HT-29 (cell line): Measurements from ENCODE around the gene TCF12. TPM values are rescaled to one million over a fixed set of nuclear protein-coding genes. Genes with fewer than 3 reads are reported as not detected.

Source experiments
- DNase-seq: peaks from one replicate; pipeline ENCODE4 v3.0.0-alpha.2; 2015; ENCODE audit warnings: low spot score
- total RNA-seq: library from RNA; depleted of rRNA; stranded (reverse); fragments of >200 nt; shearing (Covaris generic); gene quantifications from 2 replicates; pipeline ENCODE4 v1.2.3, GENCODE V29; 2014

The TCF12 gene
- total RNA-seq, 1 experiment from 2014 or later: 154 TPM

DNA sequence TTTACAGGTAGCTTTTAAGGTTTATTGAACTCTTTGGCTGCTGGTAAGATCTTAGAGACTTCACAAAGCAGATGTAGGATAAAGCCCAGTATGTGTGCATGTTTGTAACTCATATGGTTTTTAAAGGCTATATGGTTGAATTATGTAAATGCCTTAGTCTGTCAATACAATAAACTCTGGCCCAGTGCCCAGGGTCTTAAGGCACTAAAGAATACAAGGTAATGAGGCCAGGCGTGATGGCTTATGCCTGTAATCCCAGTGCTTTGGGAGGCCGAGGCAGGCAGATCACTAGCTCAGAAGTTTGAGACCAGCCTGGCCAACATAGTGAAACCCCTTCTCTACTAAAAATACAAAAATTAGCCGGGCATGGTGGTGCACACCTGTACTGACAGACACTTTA lies 287.6 kb downstream of the TCF12 start:
- DNase-seq: no peak

- peak; percentile 81 for DNase-seq
Measured at GRCh38 chr15:57213862-57214261, 295.4 kb downstream of the TCF12 start.

- no peak for DNase-seq
Measured at GRCh38 chr15:57215326-57215725, 296.9 kb downstream of the TCF12 start.

- no peak for DNase-seq
Measured at GRCh38 chr15:57215881-57216280, 297.4 kb downstream of the TCF12 start.

DNA sequence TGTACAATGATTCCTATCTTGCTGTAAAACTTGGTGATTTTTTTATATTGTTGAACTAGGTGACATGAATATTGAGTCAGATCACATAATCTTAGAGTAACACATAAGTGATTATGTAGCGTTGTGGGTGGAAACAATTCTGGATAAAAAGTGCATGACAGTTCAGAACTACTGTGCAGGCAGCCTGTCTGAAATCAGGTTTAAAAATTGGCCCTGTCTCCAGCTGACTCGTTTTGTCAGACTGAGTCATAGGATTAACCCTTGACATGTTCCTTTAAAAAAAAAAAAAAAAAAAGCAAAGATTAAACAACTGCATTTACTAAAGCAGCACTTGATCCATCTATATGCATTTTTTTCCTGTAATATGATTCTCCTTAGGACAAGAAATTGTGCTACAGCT lies 297.8 kb downstream of the TCF12 start:
- DNase-seq: no peak

- DNase-seq: no peak
Measured at GRCh38 chr15:57217778-57218598, 299.5 kb downstream of the TCF12 start.

GRCh38 chr15:57218826-57219576 lies 300.6 kb downstream of the TCF12 start:
- no peak for DNase-seq

GRCh38 chr15:57220205-57220604 lies 301.8 kb downstream of the TCF12 start:
- DNase-seq: no peak

- no peak for DNase-seq
Measured at GRCh38 chr15:57221134-57221533, 302.7 kb downstream of the TCF12 start.

- DNase-seq: no peak
Measured at GRCh38 chr15:57223345-57223744, 304.9 kb downstream of the TCF12 start.

DNA sequence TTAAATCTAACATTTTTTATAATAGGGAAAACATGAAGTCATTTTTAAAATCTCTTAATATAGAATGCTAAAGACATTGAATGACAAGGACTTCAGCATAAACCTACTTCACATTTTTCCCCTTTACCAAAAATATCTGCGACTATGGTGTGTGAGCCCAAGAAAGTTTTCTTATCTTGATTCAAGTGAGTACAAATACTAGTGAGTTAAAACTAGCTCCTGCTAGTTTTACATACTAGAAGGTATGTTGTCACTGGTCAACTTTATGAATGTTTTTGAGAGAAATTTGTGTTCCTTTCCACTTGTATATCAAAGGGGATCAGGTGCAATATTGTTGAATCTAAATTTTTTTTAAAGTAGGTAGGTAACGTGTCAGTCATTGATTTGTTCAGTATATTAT lies 305.4 kb downstream of the TCF12 start:
- no peak for DNase-seq

- DNase-seq: no peak
Measured at GRCh38 chr15:57224664-57225063, 306.2 kb downstream of the TCF12 start.

DNA sequence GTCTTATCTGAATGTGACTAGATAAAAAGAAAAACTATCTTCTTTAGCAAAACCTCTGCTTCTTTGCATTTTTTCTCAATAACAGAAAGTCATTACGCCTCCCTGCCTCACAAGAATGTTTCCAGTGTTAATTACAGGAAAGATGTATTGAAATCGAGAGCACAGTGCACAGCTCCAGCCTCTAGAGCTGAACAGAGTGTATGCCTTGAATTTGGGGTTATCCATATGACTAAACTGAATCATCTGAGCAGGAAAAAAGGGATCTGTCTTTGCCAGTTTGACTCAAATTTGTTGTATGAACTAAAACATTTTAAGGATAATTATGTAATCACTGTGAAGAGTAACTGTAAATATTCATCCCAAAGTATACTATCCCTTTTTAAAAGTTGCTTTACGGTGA lies 308.7 kb downstream of the TCF12 start:
- no peak for DNase-seq

- DNase-seq: no peak
Measured at GRCh38 chr15:57227899-57228298, 309.5 kb downstream of the TCF12 start.

- no peak for DNase-seq
Measured at GRCh38 chr15:57228395-57228794, 310.0 kb downstream of the TCF12 start.

DNA sequence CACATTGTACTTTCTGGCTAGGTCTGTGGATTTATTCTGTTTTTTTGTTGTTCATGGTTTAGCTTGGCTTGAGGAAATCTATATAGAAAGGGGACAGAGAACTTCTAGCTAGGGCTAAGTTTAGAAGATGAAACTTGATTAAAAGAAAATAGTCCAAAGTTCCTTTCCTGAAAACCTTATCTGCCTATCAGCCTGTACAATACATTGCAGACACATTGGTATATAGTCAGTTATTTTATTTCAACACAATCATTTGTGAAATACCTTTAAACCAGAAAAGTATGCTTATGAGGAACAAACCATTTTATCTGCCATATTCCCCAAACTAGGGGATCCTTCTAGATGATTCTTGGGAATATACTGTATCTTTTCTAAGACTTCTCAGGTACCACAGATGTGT lies 310.6 kb downstream of the TCF12 start:
- DNase-seq: no peak

DNA sequence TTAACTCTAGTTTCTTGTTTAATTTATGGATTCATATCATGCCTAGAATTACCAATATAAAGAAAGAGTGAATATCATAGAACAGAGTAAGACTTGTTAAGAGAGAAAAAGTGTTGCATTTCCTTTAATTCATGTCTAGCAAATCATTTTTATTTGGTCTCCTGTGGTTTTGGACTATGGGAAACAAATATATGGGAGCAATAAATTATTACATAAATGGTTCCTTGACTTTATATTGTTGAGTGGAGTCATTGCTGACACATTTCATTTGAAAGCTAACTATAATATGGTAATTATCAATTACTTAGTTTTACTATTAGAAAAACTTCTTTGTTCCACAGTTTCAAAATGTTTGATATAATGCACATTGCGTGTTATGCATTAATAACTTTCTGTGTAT lies 313.1 kb downstream of the TCF12 start:
- DNase-seq: no peak

GRCh38 chr15:57234156-57234555 lies 315.7 kb downstream of the TCF12 start:
- no peak for DNase-seq

- no peak for DNase-seq
Measured at GRCh38 chr15:57235186-57235585, 316.7 kb downstream of the TCF12 start.

DNA sequence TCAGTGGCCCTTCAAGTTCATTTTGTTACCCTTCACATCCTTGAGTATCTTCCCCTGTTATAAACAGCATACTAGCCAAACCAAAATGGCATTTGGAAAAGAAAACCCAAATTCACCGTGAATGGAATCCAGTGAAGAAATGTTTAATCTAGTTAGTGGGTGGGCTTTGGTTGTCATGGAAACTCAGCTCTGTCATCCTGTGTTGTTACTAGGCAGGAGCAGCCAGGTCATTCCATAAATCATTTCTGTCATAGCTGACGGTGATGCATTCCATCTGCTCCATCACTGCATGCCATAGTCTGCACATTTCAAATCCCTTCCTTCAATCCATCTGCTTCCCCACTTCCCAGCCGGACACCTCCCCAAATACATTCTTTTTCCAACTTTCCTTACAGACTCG lies 317.4 kb downstream of the TCF12 start:
- peak; percentile 42 for DNase-seq

- no peak for DNase-seq
Measured at GRCh38 chr15:57236561-57237300, 318.3 kb downstream of the TCF12 start.

DNA sequence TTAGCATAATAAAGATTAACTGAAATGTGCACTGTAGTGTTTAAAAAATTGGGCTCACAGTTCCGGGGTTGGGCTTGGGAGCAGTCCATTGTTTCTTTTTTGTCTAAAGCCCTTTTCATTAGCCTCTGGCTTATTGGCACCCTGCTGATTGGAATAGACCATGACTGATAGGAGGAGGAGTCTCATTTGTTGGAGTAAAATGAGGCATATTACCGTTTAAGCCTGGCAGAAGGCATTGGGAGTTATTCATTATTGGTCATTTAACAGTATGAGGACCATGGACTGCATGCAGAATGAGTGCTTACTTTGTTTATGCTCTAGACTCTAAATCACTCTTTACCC lies 318.8 kb downstream of the TCF12 start:
- no peak for DNase-seq
